HCT116 (cell line): ENCODE results near the gene PRMT7. TPM values are rescaled to one million over a fixed set of nuclear protein-coding genes. Genes with fewer than 3 reads are reported as not detected.

Experiments
- CEBPB ChIP-seq: IDR thresholded peaks from 2 replicates; pipeline ENCODE4 v1.6.1; 2012; ENCODE audit warnings: low read depth
- ELF1 ChIP-seq: IDR thresholded peaks from 2 replicates; pipeline ENCODE4 v1.6.1; 2012; ENCODE audit warnings: low read depth, borderline replicate concordance
- EZH2phosphoT487 ChIP-seq: fragments of 200-600 bp; IDR thresholded peaks from 2 replicates; pipeline ENCODE4 v1.6.1; 2018; ENCODE audit warnings: antibody characterized with exemption, borderline replicate concordance
- FOSL1 ChIP-seq: IDR thresholded peaks from 2 replicates; pipeline ENCODE4 v1.6.1; 2012; ENCODE audit warnings: low read depth
- JUND ChIP-seq: IDR thresholded peaks from 2 replicates; pipeline ENCODE4 v1.6.1; 2012
- POLR2AphosphoS5 ChIP-seq: IDR thresholded peaks from 2 replicates; pipeline ENCODE4 v1.6.1; 2011; ENCODE audit warnings: mild to moderate bottlenecking, low read depth, low read length, moderate library complexity
- RAD21 ChIP-seq: IDR thresholded peaks from 2 replicates; pipeline ENCODE4 v1.6.1; 2012; ENCODE audit warnings: low read depth, mild to moderate bottlenecking
- SIN3A ChIP-seq: IDR thresholded peaks from 2 replicates; pipeline ENCODE4 v1.6.1; 2012; ENCODE audit warnings: low read depth
- SRF ChIP-seq: IDR thresholded peaks from 2 replicates; pipeline ENCODE4 v1.6.1; 2012; ENCODE audit warnings: low read depth
- TCF7L2 ChIP-seq: IDR thresholded peaks from 2 replicates; pipeline ENCODE4 v1.7.0; 2011; ENCODE audit warnings: borderline replicate concordance, inconsistent platforms; ENCODE audit not compliant: insufficient read depth, insufficient read length; ENCODE audit errors: extremely low read depth
- YY1 ChIP-seq: IDR thresholded peaks from 2 replicates; pipeline ENCODE4 v1.6.1; 2011; ENCODE audit warnings: low read length, low read depth, moderate library complexity, mild to moderate bottlenecking; ENCODE audit not compliant: insufficient replicate concordance; ENCODE audit errors: extremely low read depth
- ZFX ChIP-seq: fragments of 450-650 bp; IDR thresholded peaks from 2 replicates; pipeline ENCODE4 v1.6.1; 2017
- ZNF274 ChIP-seq: fragments of 200-500 bp; sonication (Bioruptor generic); IDR thresholded peaks from 2 replicates; pipeline ENCODE4 v1.6.1; 2014; ENCODE audit warnings: mild to moderate bottlenecking, low read depth, low read length, inconsistent platforms
- total RNA-seq: library from RNA; stranded (reverse); gene quantifications from one replicate; pipeline ENCODE4 v1.2.1, GENCODE V29; 2021; ENCODE audit not compliant: unreplicated experiment
- TF ChIP-seq, protein P1 (sequence below): IDR thresholded peaks from 2 replicates; pipeline ENCODE4 v1.6.1; 2011; ENCODE audit warnings: mild to moderate bottlenecking, low read length, moderate library complexity; ENCODE audit not compliant: insufficient replicate concordance; ENCODE audit errors: extremely low read depth
- TF ChIP-seq, protein P2 (sequence below): IDR thresholded peaks from 2 replicates; pipeline ENCODE4 v1.6.1; 2012

PRMT7 gene
- total RNA-seq, 1 experiment from 2014 or later, result 34.4 TPM

GRCh38 chr16:68365167-68365817 is 54.5 kb downstream of the PRMT7 start (continued):
- TF ChIP-seq, protein P1, sequence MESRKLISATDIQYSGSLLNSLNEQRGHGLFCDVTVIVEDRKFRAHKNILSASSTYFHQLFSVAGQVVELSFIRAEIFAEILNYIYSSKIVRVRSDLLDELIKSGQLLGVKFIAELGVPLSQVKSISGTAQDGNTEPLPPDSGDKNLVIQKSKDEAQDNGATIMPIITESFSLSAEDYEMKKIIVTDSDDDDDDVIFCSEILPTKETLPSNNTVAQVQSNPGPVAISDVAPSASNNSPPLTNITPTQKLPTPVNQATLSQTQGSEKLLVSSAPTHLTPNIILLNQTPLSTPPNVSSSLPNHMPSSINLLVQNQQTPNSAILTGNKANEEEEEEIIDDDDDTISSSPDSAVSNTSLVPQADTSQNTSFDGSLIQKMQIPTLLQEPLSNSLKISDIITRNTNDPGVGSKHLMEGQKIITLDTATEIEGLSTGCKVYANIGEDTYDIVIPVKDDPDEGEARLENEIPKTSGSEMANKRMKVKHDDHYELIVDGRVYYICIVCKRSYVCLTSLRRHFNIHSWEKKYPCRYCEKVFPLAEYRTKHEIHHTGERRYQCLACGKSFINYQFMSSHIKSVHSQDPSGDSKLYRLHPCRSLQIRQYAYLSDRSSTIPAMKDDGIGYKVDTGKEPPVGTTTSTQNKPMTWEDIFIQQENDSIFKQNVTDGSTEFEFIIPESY, result no peak
- TF ChIP-seq CEBPB (no peak), SRF (no peak), POLR2AphosphoS5 (no peak), ELF1 (no peak), TCF7L2 (no peak), ZFX (no peak), EZH2phosphoT487 (no peak), FOSL1 (no peak), SIN3A (no peak), ZNF274 (no peak), YY1 (no peak), RAD21 (no peak), JUND (no peak)
- TF ChIP-seq, protein P2, sequence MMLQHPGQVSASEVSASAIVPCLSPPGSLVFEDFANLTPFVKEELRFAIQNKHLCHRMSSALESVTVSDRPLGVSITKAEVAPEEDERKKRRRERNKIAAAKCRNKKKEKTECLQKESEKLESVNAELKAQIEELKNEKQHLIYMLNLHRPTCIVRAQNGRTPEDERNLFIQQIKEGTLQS, result no peak
